Suppressor macrophage (primary cell): ENCODE measurements around the gene MYLK.

Source experiments
- DNase-seq, 4 experiments: peaks; one replicate each; pipeline ENCODE4 v3.0.0-alpha.2; 2020 to 2022

Gene MYLK

DNA sequence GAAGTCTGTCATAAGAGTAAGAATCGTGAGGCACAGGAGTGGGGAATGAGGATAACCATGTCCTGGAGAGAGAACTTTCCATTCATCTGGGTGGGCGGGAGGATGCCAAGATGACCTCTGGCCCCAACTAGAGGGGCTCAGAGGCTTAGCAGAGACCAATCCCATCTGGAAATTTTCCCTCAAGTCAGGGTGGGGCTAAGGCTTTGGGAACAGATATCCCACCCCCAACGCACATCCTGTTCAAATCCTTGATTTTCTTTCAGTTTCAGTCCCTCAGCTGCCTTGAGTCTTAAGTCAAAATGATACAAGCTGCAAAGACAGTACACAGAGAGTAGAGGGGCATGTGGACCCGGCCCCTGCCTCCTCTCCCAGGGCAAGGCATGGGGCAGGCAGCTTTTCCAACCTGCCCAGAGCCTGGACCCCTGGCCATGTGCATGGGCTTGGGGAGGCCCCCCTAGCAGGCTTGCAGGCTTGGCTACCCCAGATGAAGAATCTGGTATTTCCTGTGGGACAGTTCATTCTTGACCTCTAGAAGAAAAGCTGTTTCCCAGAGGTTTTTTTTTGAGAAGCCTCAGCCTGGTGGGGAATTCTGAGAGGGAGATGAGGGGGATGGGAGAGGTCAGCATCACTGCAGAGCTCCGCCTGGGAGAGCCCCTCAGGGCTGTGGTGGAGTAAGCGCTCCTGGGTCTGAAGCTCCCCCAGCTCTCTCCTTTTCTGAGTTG is 189.6 kb downstream of the MYLK start:
- no peak for DNase-seq

DNA sequence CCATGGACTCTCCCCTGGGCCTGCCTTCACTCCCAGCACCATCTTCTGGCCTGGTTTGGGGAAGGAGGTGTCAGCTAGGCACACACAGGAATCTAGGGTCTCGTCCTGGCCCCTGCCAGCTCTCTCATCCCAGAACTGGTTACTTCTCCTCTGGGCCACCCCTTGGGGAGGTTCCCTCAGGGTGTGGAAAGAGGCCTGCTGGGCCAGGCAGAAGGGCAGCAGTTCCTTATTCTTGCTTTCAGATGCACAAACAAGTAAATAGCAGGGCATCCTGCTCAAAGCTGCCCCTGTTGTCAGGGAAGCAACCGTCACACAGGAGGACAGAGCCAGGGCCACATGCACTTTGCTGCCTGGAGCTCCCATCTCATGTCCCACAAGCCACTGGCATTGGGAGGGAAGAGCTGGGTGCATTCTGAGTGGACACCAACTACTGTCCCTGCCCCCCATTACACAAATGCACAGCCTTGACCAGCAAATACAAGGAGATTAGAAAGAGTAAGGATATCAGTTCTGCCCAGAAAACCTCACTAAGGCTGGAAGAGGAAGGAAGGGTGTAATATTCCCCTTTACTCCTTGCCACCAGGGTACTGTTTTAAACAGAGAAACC is 190.4 kb downstream of the MYLK start:
- peak; percentile 76 to 90 (median 86) for DNase-seq

DNA sequence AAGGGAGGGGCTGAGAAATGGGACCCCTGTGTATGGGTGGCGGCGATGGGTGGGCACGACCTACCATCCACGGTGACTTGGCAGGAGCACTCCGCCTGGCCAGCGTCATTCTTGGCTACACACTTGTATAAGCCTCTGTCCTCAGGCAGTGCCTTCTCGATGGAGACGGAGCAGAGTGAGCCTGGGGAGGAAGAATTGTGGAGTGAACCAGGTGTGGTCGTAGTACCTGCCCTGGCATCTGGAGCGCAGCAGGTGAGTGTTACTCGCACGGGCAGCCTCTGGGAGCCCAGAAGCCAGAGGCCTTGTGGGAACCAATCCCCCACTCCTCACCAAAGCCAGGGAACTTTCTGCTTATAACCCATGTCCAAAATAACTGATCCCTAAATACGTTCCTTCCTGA is 191.5 kb downstream of the MYLK start:
- no peak for DNase-seq

DNA sequence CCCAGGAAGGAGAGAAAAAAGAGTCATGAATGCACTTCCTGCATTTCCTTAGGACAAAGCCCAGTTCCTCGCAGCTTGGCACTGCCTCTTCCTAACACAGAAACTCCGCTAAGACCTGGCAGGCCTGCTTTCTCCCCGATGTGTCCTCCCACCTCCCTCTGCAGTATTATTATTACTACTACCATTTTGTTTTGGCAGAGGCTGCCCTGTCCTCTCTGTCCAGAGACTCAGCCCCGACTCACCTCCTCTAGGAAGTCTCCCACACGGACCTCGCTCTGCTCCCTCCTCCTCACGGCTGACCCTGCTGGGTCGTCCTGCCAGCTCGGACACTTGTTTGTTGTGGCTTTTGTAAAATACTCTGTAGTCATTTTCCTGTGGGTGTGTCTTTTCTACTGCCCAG is 192.1 kb downstream of the MYLK start:
- peak in 2 of 4 experiments; percentile 38 to 51 for DNase-seq

DNA sequence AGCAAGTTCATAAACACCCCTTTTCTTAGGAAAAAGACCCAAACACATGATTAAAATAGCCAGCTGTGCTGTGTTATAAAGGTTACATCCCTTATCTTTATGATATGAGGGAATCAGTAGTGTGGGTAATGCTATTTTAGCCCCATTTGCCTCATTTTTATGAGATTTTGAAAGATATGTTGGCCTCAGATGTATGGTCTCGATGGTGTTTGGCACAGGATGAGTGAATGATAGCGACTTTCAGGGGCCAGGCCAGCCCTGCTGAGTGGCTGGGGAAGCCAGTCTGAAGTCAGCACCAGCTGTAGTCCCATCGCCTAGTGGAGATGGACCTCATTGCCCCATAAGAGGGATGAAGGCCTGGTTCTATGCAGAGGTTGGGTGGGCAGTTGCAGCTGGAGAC is 194.3 kb downstream of the MYLK start:
- no peak for DNase-seq

DNA sequence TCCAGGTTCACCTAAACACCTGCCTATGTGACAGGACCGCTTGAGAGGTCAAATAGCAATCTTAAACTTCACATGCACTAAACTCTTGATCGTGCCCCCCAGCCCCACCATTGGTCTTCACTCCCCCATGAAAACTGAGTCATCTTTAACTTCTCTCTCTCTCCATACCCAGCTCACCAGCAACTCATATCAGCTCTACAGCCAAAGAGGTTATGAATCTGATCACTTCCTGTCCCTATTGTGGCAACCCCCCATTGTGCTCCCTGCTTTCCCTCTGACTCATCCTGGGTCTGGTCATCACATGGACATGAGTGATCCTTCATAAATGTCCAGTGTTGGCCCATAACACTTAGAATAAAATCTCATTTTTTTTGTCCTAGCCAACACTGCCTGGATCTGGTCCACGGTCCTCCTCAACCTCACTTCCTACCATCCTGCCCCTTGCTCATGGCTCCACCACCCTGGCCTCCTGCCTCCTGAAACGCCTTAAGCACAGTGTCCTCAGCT is 195.8 kb downstream of the MYLK start:
- peak; percentile 77 to 91 (median 79) for DNase-seq

DNA sequence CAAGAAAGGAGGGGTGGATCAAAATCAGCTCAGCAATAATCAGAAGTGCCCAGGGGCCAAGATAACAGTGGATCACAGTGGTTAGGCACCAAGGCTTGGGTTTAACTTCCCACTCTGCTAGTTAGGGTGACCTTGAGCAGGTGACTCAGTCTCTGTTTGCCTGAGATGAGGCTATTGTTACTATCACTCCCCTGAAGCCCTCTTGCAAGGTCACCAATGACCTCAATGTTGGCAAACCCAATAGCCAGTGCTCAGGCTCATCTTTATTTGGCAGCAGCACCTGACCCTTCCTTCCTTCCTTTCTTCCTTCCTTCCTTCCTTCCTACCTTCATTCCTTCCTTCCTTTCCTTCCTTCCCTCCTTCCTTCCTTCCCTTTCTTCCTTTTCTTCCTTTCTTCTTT is 196.8 kb downstream of the MYLK start:
- peak in 3 of 4 experiments; percentile 17 to 59 (median 24) for DNase-seq

DNA sequence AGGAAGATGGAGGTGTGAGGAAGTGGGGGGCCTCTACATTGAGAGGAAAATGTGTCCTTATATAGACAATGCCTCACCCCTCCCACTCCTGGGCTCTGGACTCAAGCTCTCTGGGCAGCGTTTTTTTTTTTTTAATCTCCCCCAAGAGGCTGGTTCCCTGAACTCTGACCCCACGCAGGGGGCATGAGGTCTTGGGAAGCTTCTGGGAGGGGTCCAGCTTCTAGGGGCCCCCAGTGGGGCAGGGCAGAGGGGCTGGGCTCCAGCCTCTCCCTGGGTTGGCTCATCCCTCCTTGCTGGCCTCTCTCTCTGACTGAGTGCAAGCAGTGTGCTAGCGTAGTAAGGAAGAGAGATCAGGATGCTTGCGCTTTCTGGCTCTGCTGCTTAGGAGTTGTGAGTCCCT is 197.9 kb downstream of the MYLK start:
- peak in 3 of 4 experiments; percentile 26 to 32 (median 32) for DNase-seq

DNA sequence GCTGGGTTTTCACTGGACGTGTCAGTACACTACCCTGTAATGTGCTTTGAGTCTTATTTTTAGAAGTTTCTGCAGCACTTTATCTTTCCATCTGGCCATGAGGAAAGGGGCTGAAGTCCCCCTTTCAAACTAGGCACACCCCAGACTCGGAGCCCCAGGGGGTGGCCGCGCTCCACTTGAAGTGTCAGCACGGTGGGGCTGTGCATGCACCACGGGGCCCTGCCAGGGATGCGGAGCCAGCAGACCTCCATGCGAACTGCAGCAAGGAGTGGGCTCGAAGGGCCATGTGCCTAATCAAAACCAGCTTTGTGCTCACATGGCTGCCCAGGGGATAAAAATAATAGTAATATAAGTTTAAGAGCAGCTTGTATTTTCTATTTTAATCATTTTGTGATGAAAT is 198.4 kb downstream of the MYLK start:
- DNase-seq, result no peak

DNA sequence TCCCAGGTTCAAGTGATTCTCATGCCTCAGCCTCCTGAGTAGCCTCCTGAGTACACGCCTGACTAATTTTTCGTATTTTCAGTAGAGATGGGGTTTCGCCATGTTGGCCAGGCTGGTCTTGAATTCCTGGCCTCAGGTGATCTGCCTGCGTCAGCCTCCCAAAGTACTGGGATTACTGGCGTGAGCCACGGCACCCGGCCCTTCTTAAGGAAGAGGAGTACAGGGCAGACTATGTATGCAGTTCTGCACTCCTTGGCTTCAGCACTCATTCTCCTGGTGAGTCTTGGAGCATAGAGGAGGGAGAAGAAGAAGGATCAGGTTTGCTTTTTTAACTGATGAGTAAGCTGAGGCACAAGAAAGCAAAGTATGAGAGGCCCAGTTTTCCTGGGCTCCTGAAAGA is 199.5 kb downstream of the MYLK start:
- no peak for DNase-seq

DNA sequence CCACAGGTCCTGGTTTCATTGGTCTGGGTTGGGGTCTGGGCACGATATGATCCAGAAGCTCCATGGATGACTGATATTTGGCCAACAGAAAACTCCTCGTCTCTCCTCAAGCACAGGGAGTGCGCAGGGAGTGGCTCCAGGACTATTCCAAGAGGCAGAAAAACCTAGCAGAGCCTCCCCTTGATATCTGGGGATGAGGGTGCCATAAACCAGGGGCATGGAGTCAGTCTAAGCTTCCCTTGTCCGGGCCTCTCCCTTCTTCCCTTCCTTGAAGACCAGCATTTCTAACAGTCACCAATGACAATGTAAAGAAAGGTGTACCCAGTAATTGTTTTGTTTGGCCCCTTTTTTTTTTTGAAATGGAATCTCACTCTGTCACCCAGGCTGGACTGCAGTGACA is 199.9 kb downstream of the MYLK start:
- DNase-seq, result no peak

DNA sequence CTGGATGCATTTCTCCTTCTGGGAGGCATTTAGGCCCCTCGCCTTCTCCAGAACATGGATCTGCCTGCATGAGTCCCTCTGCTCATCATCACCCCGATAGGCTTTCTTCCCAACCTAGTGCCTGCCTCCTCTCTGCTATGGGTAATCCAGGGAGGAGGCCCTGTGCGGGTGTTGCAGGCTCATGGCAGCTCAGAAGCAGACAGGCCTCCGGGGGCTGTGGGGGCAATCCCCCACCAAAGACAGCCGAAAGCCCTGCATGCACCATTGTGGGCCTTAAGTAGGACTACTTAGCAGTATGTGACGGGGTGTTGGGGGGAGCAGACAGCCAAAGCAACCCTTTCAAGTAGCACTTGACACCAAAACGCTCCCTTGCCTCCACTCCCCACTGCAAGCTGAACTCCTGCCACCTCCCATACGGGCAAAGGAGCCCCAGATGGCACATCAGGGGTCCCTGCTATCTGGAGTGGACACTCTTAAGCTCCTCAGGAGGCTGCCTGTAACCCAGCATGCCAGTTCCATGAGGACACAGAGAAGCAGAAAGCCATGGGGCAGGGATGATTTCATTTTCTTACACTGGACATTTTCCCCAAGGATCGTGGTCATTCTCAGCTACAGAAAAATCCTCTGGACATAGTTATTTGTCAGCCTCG is 200.5 kb downstream of the MYLK start:
- no peak for DNase-seq

DNA sequence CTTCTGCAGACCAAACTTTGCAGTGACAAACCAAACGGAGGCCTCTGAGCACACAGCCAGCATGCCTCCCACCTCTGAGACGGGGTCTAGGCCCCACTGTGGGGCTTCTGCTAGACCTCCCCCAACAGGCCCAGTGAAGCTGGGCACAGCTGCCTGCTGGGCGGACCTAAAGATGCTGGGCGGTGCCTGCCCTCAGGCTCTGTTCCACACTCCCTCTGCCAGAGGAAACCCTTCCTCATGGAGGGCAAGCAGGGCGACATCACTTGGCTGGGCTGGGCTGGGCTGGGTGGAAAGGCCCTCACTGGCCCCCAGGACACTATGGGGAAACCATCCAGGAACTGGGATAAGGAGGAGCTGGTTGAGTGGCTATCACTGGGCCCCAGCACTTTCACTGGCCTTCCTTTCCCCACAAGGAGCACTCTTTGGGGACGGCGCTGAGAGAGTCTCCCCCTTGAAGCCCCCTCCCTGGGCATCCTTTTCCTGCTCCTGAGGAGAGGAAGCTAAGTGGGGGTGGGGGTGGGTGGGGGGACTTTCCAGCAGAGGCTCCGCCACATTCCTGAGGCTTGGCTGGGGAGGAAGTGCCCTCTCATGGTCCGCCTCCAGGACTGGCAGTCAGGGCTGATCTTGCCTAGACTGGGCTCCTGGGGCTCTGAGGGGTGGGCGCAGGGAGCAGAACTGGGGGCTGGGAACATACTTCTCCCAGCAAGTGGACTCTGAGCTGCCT is 201.2 kb downstream of the MYLK start:
- DNase-seq, result peak in 1 of 4 experiments; percentile 20

DNA sequence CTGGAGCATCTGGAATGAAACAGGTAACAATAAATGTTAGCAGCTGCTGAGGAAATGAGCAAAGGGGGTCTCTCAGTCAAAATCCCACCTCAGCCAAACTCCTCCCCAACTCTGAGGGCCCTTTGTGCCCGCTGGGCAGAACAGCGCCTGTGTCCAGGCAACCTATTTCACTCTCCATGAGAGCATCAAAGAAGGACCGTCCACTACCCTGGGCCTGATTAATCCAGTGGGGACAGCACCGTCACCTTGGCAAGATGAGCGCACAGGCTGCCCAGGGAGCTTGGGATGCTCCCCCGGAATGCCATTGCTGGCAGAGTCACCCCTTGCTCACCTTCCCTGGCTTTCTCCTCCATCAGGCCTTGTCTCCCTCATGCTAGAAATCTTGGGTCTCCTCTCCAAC is 201.8 kb downstream of the MYLK start:
- DNase-seq, result no peak

DNA sequence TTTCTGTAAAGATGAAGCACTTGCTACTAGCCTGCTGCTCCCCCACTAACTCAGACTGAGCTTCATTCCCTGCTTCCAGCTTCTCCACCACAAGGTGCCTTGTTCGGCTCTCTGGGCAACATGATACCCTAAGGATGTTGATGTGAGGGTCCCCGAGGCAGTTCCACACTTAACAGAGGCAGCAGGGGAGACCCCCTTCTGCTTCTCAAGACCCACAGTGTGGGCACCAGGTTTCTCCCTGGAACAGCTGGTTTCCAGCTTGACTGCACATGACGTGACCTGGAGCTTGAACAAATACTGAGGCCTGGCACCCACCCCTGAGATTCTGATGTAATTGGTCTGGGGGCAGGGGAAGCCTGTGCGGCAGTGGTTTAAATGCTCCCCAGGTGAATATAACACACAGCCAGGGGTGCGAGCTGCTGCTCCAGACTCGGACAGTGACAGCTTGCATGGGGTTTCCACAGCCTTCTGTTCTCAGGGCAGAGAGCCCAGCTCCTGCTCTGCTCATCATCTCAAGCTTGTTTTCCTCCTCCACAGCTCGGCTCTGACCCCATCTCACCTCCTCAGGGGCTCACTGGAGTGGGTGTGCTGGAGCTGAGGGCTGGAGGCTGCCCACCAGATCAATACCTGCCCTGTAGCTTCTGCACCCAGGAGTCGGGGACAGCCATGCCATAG is 204.3 kb downstream of the MYLK start:
- DNase-seq, result no peak

DNA sequence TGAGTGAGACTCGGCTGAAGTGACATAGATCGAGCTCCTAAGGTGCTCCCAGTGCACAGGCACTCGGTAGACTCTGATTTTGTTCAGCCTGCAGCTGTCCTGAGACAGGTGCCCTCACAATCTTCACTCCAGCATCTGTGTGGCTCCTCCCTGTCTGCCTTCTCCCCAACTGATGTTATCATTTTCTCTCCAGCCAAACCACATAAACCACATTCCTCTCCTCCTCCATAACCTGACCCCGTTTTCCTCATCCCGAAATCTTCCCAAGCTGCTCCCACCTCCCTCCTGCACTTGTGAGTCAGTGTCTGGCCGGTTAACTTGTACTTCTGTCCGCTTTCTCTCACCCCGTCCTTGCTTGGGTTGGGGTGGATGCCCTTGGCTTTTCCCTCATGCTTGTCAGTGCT is 206.0 kb downstream of the MYLK start:
- DNase-seq, result no peak

DNA sequence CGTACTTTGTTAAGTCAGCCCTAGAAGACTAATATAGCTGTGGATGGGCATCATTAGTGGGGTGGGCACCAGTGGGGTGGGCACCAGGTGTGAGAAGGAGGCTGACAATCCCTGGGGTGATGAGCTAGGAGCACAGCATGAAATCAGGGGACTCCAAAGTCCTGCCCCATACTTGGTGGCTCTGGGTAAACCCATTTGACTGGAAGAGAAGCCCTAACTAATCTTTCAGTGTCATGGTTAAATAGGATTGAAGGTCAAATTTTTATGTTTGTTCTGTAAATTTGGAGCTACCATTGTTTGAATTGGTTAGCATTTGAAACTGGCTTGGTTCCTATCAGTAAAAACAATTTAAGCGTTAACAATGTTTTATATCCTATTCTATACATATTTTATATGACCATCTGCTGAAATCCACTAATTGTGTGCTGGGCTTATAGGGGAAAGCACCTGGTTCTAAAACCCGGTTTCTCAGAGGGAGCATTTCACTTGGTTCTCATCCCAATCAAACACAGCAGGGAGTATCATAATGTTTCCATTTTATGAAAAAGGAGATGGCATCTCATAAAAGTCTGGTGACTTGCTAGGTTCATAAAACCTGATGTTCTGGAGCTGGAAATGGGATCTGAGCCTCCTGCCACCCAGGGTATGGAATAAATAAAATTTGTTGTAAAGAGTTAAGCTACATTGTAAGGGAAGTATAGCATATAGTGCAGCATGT is 211.5 kb downstream of the MYLK start:
- no peak for DNase-seq

DNA sequence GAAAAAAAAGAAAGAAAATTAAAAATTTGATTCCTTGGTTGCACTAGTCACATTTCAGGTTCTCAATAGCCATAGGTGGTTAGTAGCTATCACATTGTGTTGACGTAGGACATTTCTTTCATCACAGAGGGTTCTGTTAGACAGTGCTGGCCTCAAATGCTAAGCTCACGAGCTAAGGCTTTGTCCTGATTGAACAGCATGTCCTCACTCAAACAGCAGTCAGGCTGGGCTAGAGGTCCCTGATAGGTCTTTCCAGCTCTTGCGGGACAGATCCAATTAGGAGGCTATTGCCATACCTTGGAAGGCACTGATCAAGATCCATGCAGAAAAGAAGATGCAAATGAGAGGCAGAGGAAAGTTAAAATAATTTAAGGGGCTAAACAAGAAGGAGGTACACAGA is 213.4 kb downstream of the MYLK start:
- DNase-seq, result no peak

DNA sequence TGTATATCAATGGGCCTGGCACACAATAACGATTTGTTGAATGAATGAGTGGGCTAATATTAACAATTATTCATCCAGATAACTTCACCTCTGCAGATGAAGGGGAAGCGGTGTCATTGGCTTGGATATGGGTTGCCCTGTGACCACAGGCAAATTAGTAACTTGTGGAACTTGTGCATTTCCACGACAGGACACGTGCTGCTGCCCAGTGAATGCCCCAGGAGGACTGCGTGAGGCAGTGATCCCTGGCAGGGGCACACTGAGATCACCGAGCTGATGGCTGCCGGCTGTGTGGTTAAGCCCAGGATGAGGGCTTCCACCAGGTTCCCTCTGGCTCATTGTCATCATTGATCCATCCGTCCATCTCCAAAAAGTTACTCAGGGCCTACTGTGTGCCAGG is 215.2 kb downstream of the MYLK start:
- no peak for DNase-seq

DNA sequence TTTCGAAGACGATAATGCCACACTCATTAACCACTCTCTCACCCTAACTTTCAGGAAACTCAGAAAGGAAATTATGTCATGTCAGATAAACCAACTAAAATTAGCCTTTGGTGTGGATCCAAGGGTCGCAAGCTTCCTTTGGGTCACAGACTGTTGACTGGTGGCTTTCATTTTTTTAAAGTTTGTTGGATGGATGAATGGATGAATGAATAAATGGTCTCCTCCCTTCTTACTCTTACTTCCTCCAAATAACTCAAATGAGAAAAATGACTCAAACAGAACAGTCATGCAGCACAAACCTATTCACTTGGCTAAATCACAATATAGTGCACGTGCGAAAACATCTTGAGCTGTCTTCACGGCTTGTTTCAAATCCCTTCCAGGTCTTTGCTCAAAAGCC is 216.3 kb downstream of the MYLK start:
- DNase-seq, result no peak

DNA sequence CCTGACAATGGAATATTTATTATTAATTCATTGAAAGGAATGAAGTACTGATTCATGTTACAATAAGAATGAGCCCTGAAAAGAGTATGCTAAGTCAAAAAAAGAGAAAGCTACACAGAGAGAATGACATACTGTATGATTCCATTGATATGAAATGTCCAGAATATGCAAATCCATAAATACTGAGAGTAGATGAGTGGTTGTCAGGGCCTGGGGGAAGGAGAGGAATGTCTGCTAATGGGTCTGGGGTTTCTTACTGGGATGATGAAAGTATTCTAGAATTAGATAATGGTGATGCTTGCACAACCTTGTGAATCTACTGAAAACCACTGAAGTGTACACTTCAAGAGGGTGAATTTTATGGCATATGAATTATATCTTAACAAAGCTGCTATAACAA is 219.4 kb downstream of the MYLK start:
- no peak for DNase-seq

DNA sequence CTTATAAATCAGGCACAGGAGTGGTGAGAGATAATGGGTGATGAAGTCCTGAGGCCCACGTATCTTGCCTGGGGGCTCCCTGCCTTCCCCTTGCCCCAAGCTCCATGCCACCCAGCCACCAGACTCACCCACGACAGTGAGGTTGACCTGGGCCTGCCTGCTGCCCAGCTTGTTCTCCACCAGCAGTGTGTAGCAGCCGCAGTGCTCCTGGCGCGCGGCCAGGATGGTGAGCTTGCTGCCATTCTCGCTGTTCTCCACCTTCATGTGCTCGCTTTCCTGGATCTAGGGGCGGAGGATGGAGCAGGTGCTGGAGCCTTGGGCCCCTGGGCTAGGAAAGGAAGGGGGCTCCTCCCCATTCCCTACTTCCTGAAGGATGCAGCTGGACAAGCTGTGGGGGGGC is 220.2 kb downstream of the MYLK start:
- no peak for DNase-seq
